HepG2 (cell line): ENCODE data around the gene INTS7. TPM values are rescaled to one million over a fixed set of nuclear protein-coding genes. Genes with fewer than 3 reads are reported as not detected.
A peak's percentile ranks its signal among the peaks of the same experiment; 100 is the strongest.

Source experiments
- CC2D1A ChIP-seq: sonication (generic); formaldehyde crosslinking; IDR thresholded peaks from 2 replicates; pipeline ENCODE4 v1.8.1; 2023; ENCODE audit warnings: mild to moderate bottlenecking, missing genetic modification reagents
- HDAC1 ChIP-seq: sonication (generic); formaldehyde crosslinking; IDR thresholded peaks from 2 replicates; pipeline ENCODE4 v1.5.1; 2020; ENCODE audit warnings: mild to moderate bottlenecking, missing genetic modification reagents
- MAFG ChIP-seq: sonication (generic); formaldehyde crosslinking; IDR thresholded peaks from 2 replicates; pipeline ENCODE4 v1.5.1; 2020; ENCODE audit warnings: mild to moderate bottlenecking, missing genetic modification reagents
- MTA3 ChIP-seq: sonication (generic); formaldehyde crosslinking; IDR thresholded peaks from 2 replicates; pipeline ENCODE4 v1.4.0; 2020; ENCODE audit warnings: missing genetic modification reagents
- NCOA2 ChIP-seq: sonication (generic); formaldehyde crosslinking; IDR thresholded peaks from 2 replicates; pipeline ENCODE4 v1.8.0; 2022; ENCODE audit warnings: inconsistent platforms
- NCOA5 ChIP-seq: sonication (generic); formaldehyde crosslinking; IDR thresholded peaks from 2 replicates; pipeline ENCODE4 v1.4.0; 2020; ENCODE audit warnings: missing genetic modification reagents
- NRL ChIP-seq: sonication (generic); formaldehyde crosslinking; IDR thresholded peaks from 2 replicates; pipeline ENCODE4 v1.5.0; 2020; ENCODE audit warnings: missing genetic modification reagents, mild to moderate bottlenecking, moderate library complexity, borderline replicate concordance
- RFX3 ChIP-seq: IDR thresholded peaks from 2 replicates; pipeline ENCODE4 v1.6.1; 2016; ENCODE audit warnings: missing biosample characterization, missing genetic modification reagents
- SKI ChIP-seq: fragments of 450-650 bp; IDR thresholded peaks from one replicate; pipeline ENCODE4 v1.6.1; 2018; ENCODE audit warnings: mild to moderate bottlenecking; ENCODE audit not compliant: partially characterized antibody
- SYNCRIP ChIP-seq: fragments of 200-400 bp; formaldehyde crosslinking; IDR thresholded peaks from 2 replicates; pipeline ENCODE4 v1.6.1; 2018; ENCODE audit warnings: mild to moderate bottlenecking, low read depth, low read length; ENCODE audit not compliant: insufficient read depth
- ZBTB7B ChIP-seq: sonication (generic); formaldehyde crosslinking; IDR thresholded peaks from 2 replicates; pipeline ENCODE4 v1.4.0; 2020; ENCODE audit warnings: missing genetic modification reagents
- ZFAT ChIP-seq: sonication (generic); formaldehyde crosslinking; conservative IDR thresholded peaks from 2 replicates; pipeline ENCODE4 v1.8.1; 2023; ENCODE audit warnings: missing genetic modification reagents, inconsistent platforms
- ZFP1 ChIP-seq: IDR thresholded peaks from 2 replicates; pipeline ENCODE4 v1.6.1; 2016
- ZKSCAN8 ChIP-seq: IDR thresholded peaks from 2 replicates; pipeline ENCODE4 v1.6.1; 2016; ENCODE audit warnings: borderline replicate concordance, missing genetic modification reagents, missing compliant biosample characterization
- ZNF251 ChIP-seq: sonication (generic); formaldehyde crosslinking; IDR thresholded peaks from 2 replicates; pipeline ENCODE4 v1.9.0; 2021; ENCODE audit warnings: mild to moderate bottlenecking, missing genetic modification reagents
- ZNF260 ChIP-seq: sonication (generic); formaldehyde crosslinking; IDR thresholded peaks from 2 replicates; pipeline ENCODE4 v1.4.0; 2020; ENCODE audit warnings: missing genetic modification reagents, low read depth, mild to moderate bottlenecking, borderline replicate concordance
- ZSCAN29 ChIP-seq: sonication (generic); formaldehyde crosslinking; conservative IDR thresholded peaks from 2 replicates; pipeline ENCODE4 v1.4.0; 2020; ENCODE audit warnings: mild to moderate bottlenecking, missing genetic modification reagents
- polyA plus RNA-seq, 8 experiments: library from polyadenylated mRNA; depleted of rRNA in 3 of 8; stranded (reverse) in 7 of 8; unstranded in 1 of 8; fragments of >200 nt; fragmentation: Illumina TruSeq in 4 of 8; extraction: Trizol in 4 of 8; gene quantifications; 2 replicates each; pipeline versions ENCODE4 v1.2.1 to v1.2.3, GENCODE V29; 2011 to 2016; ENCODE audit warnings: low read depth in 4 of 8, missing spikeins in 1 of 8, mixed read lengths in 1 of 8; ENCODE audit not compliant: insufficient read depth in 1 of 8
- total RNA-seq, 5 experiments: library from RNA; depleted of rRNA; stranded (reverse); fragments of >200 nt; fragmentation: Illumina TruSeq; extraction: Trizol; gene quantifications; 2 replicates each; pipeline ENCODE4 v1.2.3, GENCODE V29; 2016; ENCODE audit warnings: low read depth in 1 of 5
- TF ChIP-seq, protein P1 (sequence below): sonication (generic); formaldehyde crosslinking; IDR thresholded peaks from 2 replicates; pipeline ENCODE4 v1.4.0; 2020; ENCODE audit warnings: missing genetic modification reagents
- TF ChIP-seq, protein P2 (sequence below): sonication (generic); formaldehyde crosslinking; IDR thresholded peaks from 2 replicates; pipeline ENCODE4 v1.8.0; 2022; ENCODE audit warnings: missing genetic modification reagents, mild to moderate bottlenecking, moderate library complexity, borderline replicate concordance
- TF ChIP-seq, protein P3 (sequence below): sonication (generic); formaldehyde crosslinking; IDR thresholded peaks from 2 replicates; pipeline ENCODE4 v1.5.0; 2020; ENCODE audit warnings: missing genetic modification reagents, mild to moderate bottlenecking, borderline replicate concordance
- TF ChIP-seq, protein P4 (sequence below): sonication (generic); formaldehyde crosslinking; IDR thresholded peaks from 2 replicates; pipeline ENCODE4 v1.5.0; 2020; ENCODE audit warnings: mild to moderate bottlenecking, low read depth, missing genetic modification reagents, borderline replicate concordance
- TF ChIP-seq, protein P5 (sequence below): sonication (generic); formaldehyde crosslinking; IDR thresholded peaks from 2 replicates; pipeline ENCODE4 v1.5.1; 2020; ENCODE audit warnings: missing genetic modification reagents, mild to moderate bottlenecking, borderline replicate concordance

INTS7 gene
- total and polyA plus RNA-seq, 2 of the 13 experiments (the other 11 are each of a cell fraction or from before 2014, with no cell fraction given), result 18.3 to 22.4 TPM

DNA sequence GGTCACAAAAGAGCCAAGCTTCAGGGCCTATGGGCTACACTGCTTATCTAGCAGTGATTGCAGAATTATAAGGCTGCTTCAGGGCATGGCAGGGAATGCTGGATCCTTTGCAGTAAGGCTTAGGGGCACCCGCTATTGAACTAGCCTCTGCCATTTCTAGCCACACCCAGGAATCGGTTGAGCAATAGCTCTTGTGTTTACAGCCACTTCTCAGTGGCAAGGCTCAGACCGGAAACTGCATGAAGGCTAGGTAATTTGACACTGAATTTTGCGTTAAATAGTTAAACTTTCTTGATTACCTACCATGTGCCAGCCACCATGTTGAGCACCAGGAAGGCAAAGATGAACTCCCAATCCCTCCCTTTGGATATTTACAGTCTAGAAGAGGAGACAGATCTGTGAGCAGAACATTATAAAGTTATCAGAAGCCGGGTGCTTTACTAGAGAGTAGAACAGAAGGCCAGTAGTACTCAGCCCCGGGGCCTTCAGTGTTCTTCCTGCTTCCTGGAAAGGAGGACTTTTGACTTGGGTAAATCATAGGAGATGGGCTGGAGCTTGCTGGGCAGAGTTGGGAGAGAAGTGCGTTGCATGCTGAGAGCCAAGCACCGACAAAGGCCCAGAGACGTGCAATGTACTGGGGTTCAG lies 106.2 kb downstream of the INTS7 start (continued):
- TF ChIP-seq CC2D1A (CRISPR knock-in tag), result no peak; the same call in 1 of the 2 replicates
- TF ChIP-seq ZNF260 (CRISPR knock-in tag), result no peak
- TF ChIP-seq, protein P1, sequence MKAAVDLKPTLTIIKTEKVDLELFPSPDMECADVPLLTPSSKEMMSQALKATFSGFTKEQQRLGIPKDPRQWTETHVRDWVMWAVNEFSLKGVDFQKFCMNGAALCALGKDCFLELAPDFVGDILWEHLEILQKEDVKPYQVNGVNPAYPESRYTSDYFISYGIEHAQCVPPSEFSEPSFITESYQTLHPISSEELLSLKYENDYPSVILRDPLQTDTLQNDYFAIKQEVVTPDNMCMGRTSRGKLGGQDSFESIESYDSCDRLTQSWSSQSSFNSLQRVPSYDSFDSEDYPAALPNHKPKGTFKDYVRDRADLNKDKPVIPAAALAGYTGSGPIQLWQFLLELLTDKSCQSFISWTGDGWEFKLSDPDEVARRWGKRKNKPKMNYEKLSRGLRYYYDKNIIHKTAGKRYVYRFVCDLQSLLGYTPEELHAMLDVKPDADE (CRISPR knock-in tag), result no peak
- TF ChIP-seq ZNF251 (CRISPR knock-in tag), result no peak
- no peak for TF ChIP-seq ZSCAN29
- no peak for TF ChIP-seq SKI
- no peak for TF ChIP-seq MAFG (CRISPR knock-in tag)
- peak; percentile 67 for TF ChIP-seq NCOA2
- TF ChIP-seq, protein P2, sequence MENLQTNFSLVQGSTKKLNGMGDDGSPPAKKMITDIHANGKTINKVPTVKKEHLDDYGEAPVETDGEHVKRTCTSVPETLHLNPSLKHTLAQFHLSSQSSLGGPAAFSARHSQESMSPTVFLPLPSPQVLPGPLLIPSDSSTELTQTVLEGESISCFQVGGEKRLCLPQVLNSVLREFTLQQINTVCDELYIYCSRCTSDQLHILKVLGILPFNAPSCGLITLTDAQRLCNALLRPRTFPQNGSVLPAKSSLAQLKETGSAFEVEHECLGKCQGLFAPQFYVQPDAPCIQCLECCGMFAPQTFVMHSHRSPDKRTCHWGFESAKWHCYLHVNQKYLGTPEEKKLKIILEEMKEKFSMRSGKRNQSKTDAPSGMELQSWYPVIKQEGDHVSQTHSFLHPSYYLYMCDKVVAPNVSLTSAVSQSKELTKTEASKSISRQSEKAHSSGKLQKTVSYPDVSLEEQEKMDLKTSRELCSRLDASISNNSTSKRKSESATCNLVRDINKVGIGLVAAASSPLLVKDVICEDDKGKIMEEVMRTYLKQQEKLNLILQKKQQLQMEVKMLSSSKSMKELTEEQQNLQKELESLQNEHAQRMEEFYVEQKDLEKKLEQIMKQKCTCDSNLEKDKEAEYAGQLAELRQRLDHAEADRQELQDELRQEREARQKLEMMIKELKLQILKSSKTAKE (CRISPR knock-in tag), result no peak
- TF ChIP-seq, protein P3, sequence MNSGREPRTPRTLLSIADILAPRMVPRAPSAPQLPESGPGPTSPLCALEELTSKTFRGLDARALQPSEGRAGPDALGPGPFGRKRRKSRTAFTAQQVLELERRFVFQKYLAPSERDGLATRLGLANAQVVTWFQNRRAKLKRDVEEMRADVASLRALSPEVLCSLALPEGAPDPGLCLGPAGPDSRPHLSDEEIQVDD (CRISPR knock-in tag), result no peak
- no peak for TF ChIP-seq ZKSCAN8 (CRISPR knock-in tag)
- no peak for TF ChIP-seq NRL (CRISPR knock-in tag)
- TF ChIP-seq, protein P4, sequence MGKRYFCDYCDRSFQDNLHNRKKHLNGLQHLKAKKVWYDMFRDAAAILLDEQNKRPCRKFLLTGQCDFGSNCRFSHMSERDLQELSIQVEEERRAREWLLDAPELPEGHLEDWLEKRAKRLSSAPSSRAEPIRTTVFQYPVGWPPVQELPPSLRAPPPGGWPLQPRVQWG (CRISPR knock-in tag), result no peak
- no peak for TF ChIP-seq NCOA5 (CRISPR knock-in tag)
- TF ChIP-seq ZFAT (CRISPR knock-in tag), result no peak
- TF ChIP-seq, protein P5, sequence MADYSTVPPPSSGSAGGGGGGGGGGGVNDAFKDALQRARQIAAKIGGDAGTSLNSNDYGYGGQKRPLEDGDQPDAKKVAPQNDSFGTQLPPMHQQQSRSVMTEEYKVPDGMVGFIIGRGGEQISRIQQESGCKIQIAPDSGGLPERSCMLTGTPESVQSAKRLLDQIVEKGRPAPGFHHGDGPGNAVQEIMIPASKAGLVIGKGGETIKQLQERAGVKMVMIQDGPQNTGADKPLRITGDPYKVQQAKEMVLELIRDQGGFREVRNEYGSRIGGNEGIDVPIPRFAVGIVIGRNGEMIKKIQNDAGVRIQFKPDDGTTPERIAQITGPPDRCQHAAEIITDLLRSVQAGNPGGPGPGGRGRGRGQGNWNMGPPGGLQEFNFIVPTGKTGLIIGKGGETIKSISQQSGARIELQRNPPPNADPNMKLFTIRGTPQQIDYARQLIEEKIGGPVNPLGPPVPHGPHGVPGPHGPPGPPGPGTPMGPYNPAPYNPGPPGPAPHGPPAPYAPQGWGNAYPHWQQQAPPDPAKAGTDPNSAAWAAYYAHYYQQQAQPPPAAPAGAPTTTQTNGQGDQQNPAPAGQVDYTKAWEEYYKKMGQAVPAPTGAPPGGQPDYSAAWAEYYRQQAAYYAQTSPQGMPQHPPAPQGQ, result no peak
- no peak for TF ChIP-seq MTA3 (CRISPR knock-in tag)
- TF ChIP-seq HDAC1, result peak; percentile 82
- no peak for TF ChIP-seq ZBTB7B
- TF ChIP-seq RFX3, result no peak
- no peak for TF ChIP-seq SYNCRIP
- TF ChIP-seq ZFP1, result 0 out of 2 replicates have a peak, but pooled peaks have one; percentile 60
